ENCODE measurements around the gene ANKS1A.

Gene ANKS1A

GRCh38 chr6:34938268-34938667, 49.2 kb downstream of the ANKS1A start:
- WGBS (ENCODE audit: extremely low coverage, insufficient coverage, insufficient read length) = no CpG with 5 or more reads among the region's 3 CpGs
- H3K79me2 ChIP-seq (ENCODE audit: control insufficient read depth, insufficient read depth, low read length, poor library complexity) = no peaks in the 10 kb centered on the region
- no peak overlapping the region for H2BK120ac ChIP-seq (ENCODE audit: insufficient read depth, low read length, poor library complexity)

GRCh38 chr6:34940030-34940434, 51.0 kb downstream of the ANKS1A start:
- no CpG with 5 or more reads among the region's 4 CpGs for WGBS (ENCODE audit: extremely low coverage, insufficient coverage, insufficient read length)

More at GRCh38 chr6:34938268-34938667, 49.2 kb downstream of the ANKS1A start:
- Histone ChIP-seq H3K79me1 (ENCODE audit: low read length) (no peaks in the 10 kb centered on the region), H3K14ac (ENCODE audit: low read length) (no peak overlapping the region), H4K91ac (ENCODE audit: low read depth, low read length) (no peak overlapping the region), H3K18ac (ENCODE audit: low read length) (no peak overlapping the region), H3K23ac (ENCODE audit: low read length) (no peak overlapping the region), H3K4ac (ENCODE audit: low read depth, low read length) (no peak overlapping the region), H2BK5ac (ENCODE audit: low read depth, low read length, poor library complexity) (no peak overlapping the region), H3K36me3 (ENCODE audit: control insufficient read depth in 1 of 2, insufficient read depth in 2 of 2, low read length in 2 of 2) (no peaks in the 10 kb centered on the region), H3K9me3 (ENCODE audit: insufficient read depth, low read depth, low read length) (no peaks in the 10 kb centered on the region), H2AFZ (ENCODE audit: insufficient read depth, low read length, poor library complexity) (no peak overlapping the region), H3K4me2 (ENCODE audit: low read length) (no peak overlapping the region), H2AK5ac (ENCODE audit: low read length) (no peak overlapping the region), H3K27me3 (ENCODE audit: insufficient read depth, low read length) (no peaks in the 10 kb centered on the region), H3K4me1 (ENCODE audit: control insufficient read depth in 1 of 2, insufficient read depth in 2 of 2, low read length in 2 of 2) (no peaks in the 10 kb centered on the region), H3K4me3 (ENCODE audit: low read depth, low read length) (no peak overlapping the region), H3K27ac (ENCODE audit: low read depth, low read length) (no peak overlapping the region), H4K8ac (ENCODE audit: low read depth, low read length) (no peak overlapping the region), H4K12ac (ENCODE audit: low read depth, low read length) (no peak overlapping the region), H2BK12ac (ENCODE audit: low read length) (no peak overlapping the region), H3K9ac (ENCODE audit: low read length) (no peak overlapping the region)
- DNase-seq = no peak

GRCh38 chr6:34941421-34941820, 52.4 kb downstream of the ANKS1A start:
- Histone ChIP-seq H3K4ac (ENCODE audit: low read depth, low read length) (no peak overlapping the region), H3K14ac (ENCODE audit: low read length) (no peak overlapping the region), H3K4me2 (ENCODE audit: low read length) (no peak overlapping the region), H3K27ac (ENCODE audit: low read depth, low read length) (no peak overlapping the region), H3K4me3 (ENCODE audit: low read depth, low read length) (no peak overlapping the region), H4K12ac (ENCODE audit: low read depth, low read length) (no peak overlapping the region), H2BK12ac (ENCODE audit: low read length) (no peak overlapping the region), H2AK5ac (ENCODE audit: low read length) (no peak overlapping the region), H3K9me3 (ENCODE audit: insufficient read depth, low read depth, low read length) (no peaks in the 10 kb centered on the region), H3K4me1 (ENCODE audit: control insufficient read depth in 1 of 2, insufficient read depth in 2 of 2, low read length in 2 of 2) (no peaks in the 10 kb centered on the region), H3K79me1 (ENCODE audit: low read length) (no peaks in the 10 kb centered on the region), H4K8ac (ENCODE audit: low read depth, low read length) (no peak overlapping the region), H2BK5ac (ENCODE audit: low read depth, low read length, poor library complexity) (no peak overlapping the region), H3K79me2 (ENCODE audit: control insufficient read depth, insufficient read depth, low read length, poor library complexity) (no peaks in the 10 kb centered on the region), H2BK120ac (ENCODE audit: insufficient read depth, low read length, poor library complexity) (no peak overlapping the region), H4K91ac (ENCODE audit: low read depth, low read length) (no peak overlapping the region), H3K27me3 (ENCODE audit: insufficient read depth, low read length) (no peaks in the 10 kb centered on the region), H3K18ac (ENCODE audit: low read length) (no peak overlapping the region), H3K23ac (ENCODE audit: low read length) (no peak overlapping the region), H2AFZ (ENCODE audit: insufficient read depth, low read length, poor library complexity) (no peak overlapping the region), H3K36me3 (ENCODE audit: control insufficient read depth in 1 of 2, insufficient read depth in 2 of 2, low read length in 2 of 2) (no peaks in the 10 kb centered on the region), H3K9ac (ENCODE audit: low read length) (no peak overlapping the region)
- no CpG with 5 or more reads among the region's 4 CpGs for WGBS (ENCODE audit: extremely low coverage, insufficient coverage, insufficient read length)
- no peak for DNase-seq

More at GRCh38 chr6:34940030-34940434, 51.0 kb downstream of the ANKS1A start:
- H3K27ac ChIP-seq (ENCODE audit: low read depth, low read length) = no peak overlapping the region
- no peak overlapping the region for H4K12ac ChIP-seq (ENCODE audit: low read depth, low read length)
- no peak overlapping the region for H4K91ac ChIP-seq (ENCODE audit: low read depth, low read length)
- no peaks in the 10 kb centered on the region for H3K4me1 ChIP-seq (ENCODE audit: control insufficient read depth in 1 of 2, insufficient read depth in 2 of 2, low read length in 2 of 2)
- H3K36me3 ChIP-seq (ENCODE audit: control insufficient read depth in 1 of 2, insufficient read depth in 2 of 2, low read length in 2 of 2) = no peaks in the 10 kb centered on the region
- H3K9me3 ChIP-seq (ENCODE audit: insufficient read depth, low read depth, low read length) = no peaks in the 10 kb centered on the region
- H3K4me2 ChIP-seq (ENCODE audit: low read length) = no peak overlapping the region
- no peak overlapping the region for H3K14ac ChIP-seq (ENCODE audit: low read length)
- peak in 1 of 2 donors; percentile 67 for DNase-seq
- no peaks in the 10 kb centered on the region for H3K27me3 ChIP-seq (ENCODE audit: insufficient read depth, low read length)
- H3K4me3 ChIP-seq (ENCODE audit: low read depth, low read length) = no peak overlapping the region
- no peak overlapping the region for H3K4ac ChIP-seq (ENCODE audit: low read depth, low read length)
- no peak overlapping the region for H4K8ac ChIP-seq (ENCODE audit: low read depth, low read length)
- no peak overlapping the region for H3K9ac ChIP-seq (ENCODE audit: low read length)
- no peak overlapping the region for H2BK12ac ChIP-seq (ENCODE audit: low read length)
- H3K23ac ChIP-seq (ENCODE audit: low read length) = no peak overlapping the region
- no peak overlapping the region for H2AFZ ChIP-seq (ENCODE audit: insufficient read depth, low read length, poor library complexity)
- no peak overlapping the region for H2BK5ac ChIP-seq (ENCODE audit: low read depth, low read length, poor library complexity)
- H3K18ac ChIP-seq (ENCODE audit: low read length) = no peak overlapping the region
- H2AK5ac ChIP-seq (ENCODE audit: low read length) = no peak overlapping the region
- H3K79me2 ChIP-seq (ENCODE audit: control insufficient read depth, insufficient read depth, low read length, poor library complexity) = no peaks in the 10 kb centered on the region
- no peaks in the 10 kb centered on the region for H3K79me1 ChIP-seq (ENCODE audit: low read length)
- no peak overlapping the region for H2BK120ac ChIP-seq (ENCODE audit: insufficient read depth, low read length, poor library complexity)

GRCh38 chr6:34945317-34945716, 56.3 kb downstream of the ANKS1A start:
- Histone ChIP-seq H3K36me3 (ENCODE audit: control insufficient read depth in 1 of 2, insufficient read depth in 2 of 2, low read length in 2 of 2) (no peaks in the 10 kb centered on the region), H4K91ac (ENCODE audit: low read depth, low read length) (no peak overlapping the region), H4K12ac (ENCODE audit: low read depth, low read length) (no peak overlapping the region), H2AK5ac (ENCODE audit: low read length) (no peak overlapping the region), H3K14ac (ENCODE audit: low read length) (no peak overlapping the region), H3K9me3 (ENCODE audit: insufficient read depth, low read depth, low read length) (no peaks in the 10 kb centered on the region), H2BK12ac (ENCODE audit: low read length) (no peak overlapping the region), H3K9ac (ENCODE audit: low read length) (no peak overlapping the region), H2AFZ (ENCODE audit: insufficient read depth, low read length, poor library complexity) (no peak overlapping the region), H3K4me1 (ENCODE audit: control insufficient read depth in 1 of 2, insufficient read depth in 2 of 2, low read length in 2 of 2) (no peaks in the 10 kb centered on the region), H3K4me2 (ENCODE audit: low read length) (no peak overlapping the region), H3K27ac (ENCODE audit: low read depth, low read length) (no peak overlapping the region), H2BK5ac (ENCODE audit: low read depth, low read length, poor library complexity) (no peak overlapping the region), H3K4ac (ENCODE audit: low read depth, low read length) (no peak overlapping the region), H3K23ac (ENCODE audit: low read length) (no peak overlapping the region), H2BK120ac (ENCODE audit: insufficient read depth, low read length, poor library complexity) (no peak overlapping the region), H3K79me1 (ENCODE audit: low read length) (no peaks in the 10 kb centered on the region), H4K8ac (ENCODE audit: low read depth, low read length) (no peak overlapping the region), H3K27me3 (ENCODE audit: insufficient read depth, low read length) (no peaks in the 10 kb centered on the region), H3K4me3 (ENCODE audit: low read depth, low read length) (no peak overlapping the region), H3K18ac (ENCODE audit: low read length) (no peak overlapping the region), H3K79me2 (ENCODE audit: control insufficient read depth, insufficient read depth, low read length, poor library complexity) (no peaks in the 10 kb centered on the region)
- no CpG with 5 or more reads among the region's 1 CpG for WGBS (ENCODE audit: extremely low coverage, insufficient coverage, insufficient read length)
- DNase-seq = no peak

All from trophoblast cell (in vitro differentiated cells and primary cell).